Measurements from ENCODE around the gene XAF1.

Gene XAF1

DNA sequence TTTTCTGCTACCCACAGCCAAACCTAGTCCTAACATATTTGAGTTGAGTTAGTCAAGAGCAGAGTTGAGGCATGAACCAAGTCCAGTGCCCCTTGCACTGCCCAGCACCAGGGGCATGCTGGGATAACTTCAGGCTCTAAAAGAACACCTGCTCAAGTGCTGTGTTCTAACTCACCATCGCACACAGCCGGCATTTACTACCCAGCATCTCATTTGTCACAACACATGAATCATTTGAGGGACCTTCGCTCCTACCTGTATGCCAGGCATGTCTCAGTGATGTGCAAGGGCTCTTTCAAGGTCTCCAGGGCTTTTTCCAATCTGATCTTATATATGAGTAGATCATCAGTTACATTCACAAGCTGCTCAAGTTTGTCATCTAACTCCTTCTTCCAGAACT, 63.1 kb downstream of the XAF1 start:
- no peaks in the 10 kb centered on the region for H3K27me3 ChIP-seq (ENCODE audit: insufficient read depth, low read depth)
- no peaks in the 10 kb centered on the region for H3K4me1 ChIP-seq (ENCODE audit: low read depth, poor library complexity, severe bottlenecking)
- TF ChIP-seq, protein P1, sequence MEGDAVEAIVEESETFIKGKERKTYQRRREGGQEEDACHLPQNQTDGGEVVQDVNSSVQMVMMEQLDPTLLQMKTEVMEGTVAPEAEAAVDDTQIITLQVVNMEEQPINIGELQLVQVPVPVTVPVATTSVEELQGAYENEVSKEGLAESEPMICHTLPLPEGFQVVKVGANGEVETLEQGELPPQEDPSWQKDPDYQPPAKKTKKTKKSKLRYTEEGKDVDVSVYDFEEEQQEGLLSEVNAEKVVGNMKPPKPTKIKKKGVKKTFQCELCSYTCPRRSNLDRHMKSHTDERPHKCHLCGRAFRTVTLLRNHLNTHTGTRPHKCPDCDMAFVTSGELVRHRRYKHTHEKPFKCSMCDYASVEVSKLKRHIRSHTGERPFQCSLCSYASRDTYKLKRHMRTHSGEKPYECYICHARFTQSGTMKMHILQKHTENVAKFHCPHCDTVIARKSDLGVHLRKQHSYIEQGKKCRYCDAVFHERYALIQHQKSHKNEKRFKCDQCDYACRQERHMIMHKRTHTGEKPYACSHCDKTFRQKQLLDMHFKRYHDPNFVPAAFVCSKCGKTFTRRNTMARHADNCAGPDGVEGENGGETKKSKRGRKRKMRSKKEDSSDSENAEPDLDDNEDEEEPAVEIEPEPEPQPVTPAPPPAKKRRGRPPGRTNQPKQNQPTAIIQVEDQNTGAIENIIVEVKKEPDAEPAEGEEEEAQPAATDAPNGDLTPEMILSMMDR (conservative IDR thresholded peaks at IDR 0.05; ENCODE audit: low read depth, low read length) = no peak

DNA sequence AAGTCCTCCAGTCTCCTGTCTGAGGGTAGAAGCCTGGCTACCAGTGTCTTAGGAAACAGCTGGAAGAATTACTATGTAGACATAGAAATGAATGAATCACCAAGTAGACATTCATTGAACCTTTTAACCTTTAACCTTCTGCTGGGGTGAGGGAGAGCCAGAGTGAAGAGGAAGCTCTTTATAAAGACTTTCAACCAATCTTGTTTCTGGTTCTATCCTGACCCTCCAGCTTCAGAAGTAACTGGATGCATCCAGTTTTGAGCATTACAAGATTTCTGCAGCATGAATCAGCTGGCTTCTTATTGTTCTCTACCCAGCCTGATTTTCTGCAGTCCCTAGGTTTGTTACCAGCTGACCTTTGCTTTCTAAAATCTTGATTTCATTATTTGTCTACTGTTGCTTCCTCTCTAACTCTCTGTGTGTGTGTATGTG, 67.2 kb downstream of the XAF1 start:
- Histone ChIP-seq H3K27me3 (ENCODE audit: insufficient read depth, low read depth) (no peaks in the 10 kb centered on the region), H4K20me1 (ENCODE audit: insufficient read depth) (no peaks in the 10 kb centered on the region), H3K36me3 (ENCODE audit: insufficient read depth) (no peaks in the 10 kb centered on the region), H3K4me2 (no peak overlapping the region), H2AFZ (ENCODE audit: low read depth) (no peak overlapping the region), H3K4me1 (ENCODE audit: low read depth, poor library complexity, severe bottlenecking) (no peaks in the 10 kb centered on the region), H3K79me2 (ENCODE audit: insufficient read depth, low read depth) (no peaks in the 10 kb centered on the region), H3K27ac (no peak overlapping the region), H3K9ac (no peak overlapping the region), H3K4me3 (IDR thresholded peaks at IDR 0.05; ENCODE audit: insufficient read depth, low read depth, low read length) (no peak overlapping the region)
- TF ChIP-seq, protein P1 (conservative IDR thresholded peaks at IDR 0.05; ENCODE audit: low read depth, low read length) = no peak

More for the DNA sequence above, 63.1 kb downstream of the XAF1 start:
- H3K27ac ChIP-seq = no peak overlapping the region
- no peak overlapping the region for H3K4me3 ChIP-seq (IDR thresholded peaks at IDR 0.05; ENCODE audit: insufficient read depth, low read depth, low read length)
- no peak overlapping the region for H3K4me2 ChIP-seq
- no peaks in the 10 kb centered on the region for H4K20me1 ChIP-seq (ENCODE audit: insufficient read depth)
- H2AFZ ChIP-seq (ENCODE audit: low read depth) = no peak overlapping the region
- no peaks in the 10 kb centered on the region for H3K79me2 ChIP-seq (ENCODE audit: insufficient read depth, low read depth)
- H3K9ac ChIP-seq = no peak overlapping the region
- no peaks in the 10 kb centered on the region for H3K36me3 ChIP-seq (ENCODE audit: insufficient read depth)
